ENCODE measurements around the gene ANGPTL2. TPM values are rescaled to one million over a fixed set of nuclear protein-coding genes. Genes with fewer than 3 reads are reported as not detected.

Gene ANGPTL2
- polyA plus RNA-seq, 1 of the 3 experiments (the other 2 are of a cell fraction), result 12.3 TPM

GRCh38 chr9:127093319-127094020, 29.0 kb downstream of the ANGPTL2 start:
- CTCF ChIA-PET, result no interaction called here

More at GRCh38 chr9:127093319-127094020, 29.0 kb downstream of the ANGPTL2 start:
- no peak for TF ChIP-seq JUND (IDR thresholded peaks at IDR 0.05)
- TF ChIP-seq REST (IDR thresholded peaks at IDR 0.05; ENCODE audit: low read depth, low read length), result no peak
- no peak for TF ChIP-seq USF1 (IDR thresholded peaks at IDR 0.05; ENCODE audit: borderline replicate concordance, low read depth)
- TF ChIP-seq TEAD4 (IDR thresholded peaks at IDR 0.05; ENCODE audit: borderline replicate concordance, insufficient read depth), result no peak
- no peak for TF ChIP-seq RXRA (IDR thresholded peaks at IDR 0.05; ENCODE audit: borderline replicate concordance, low read depth)
- no peak for TF ChIP-seq TAF1 (IDR thresholded peaks at IDR 0.05; ENCODE audit: borderline replicate concordance, low read depth, low read length)
- no peak for TF ChIP-seq CTCF (IDR thresholded peaks at IDR 0.05)
- TF ChIP-seq FOXM1 (IDR thresholded peaks at IDR 0.05; ENCODE audit: low read depth), result no peak
- Histone ChIP-seq H2AFZ (ENCODE audit: low read depth) (no peak overlapping the region), H3K9me2 (no peaks in the 10 kb centered on the region), H4K20me1 (ENCODE audit: insufficient read depth) (no peaks in the 10 kb centered on the region), H3K4me3 (ENCODE audit: low read depth in 2 of 2, low read length in 1 of 2) (no peak overlapping the region), H3K79me2 (ENCODE audit: insufficient read depth) (no peaks in the 10 kb centered on the region), H3F3A (replicated peaks; ENCODE audit: insufficient read depth) (no peaks in the 10 kb centered on the region), H3K27me3 (ENCODE audit: insufficient read depth) (no peaks in the 10 kb centered on the region), H3K9ac (no peak overlapping the region), H3K4me1 (ENCODE audit: control insufficient read depth in 1 of 2, insufficient read depth in 2 of 2, low read depth in 1 of 2, low read length in 1 of 2) (no peaks in the 10 kb centered on the region; a peak in 1 of 4 replicates), H3K36me3 (replicated peaks in 1 of 2; ENCODE audit: control insufficient read depth in 1 of 2, insufficient read depth in 2 of 2, low read length in 1 of 2) (peaks cover 0 to 8% of the 10 kb centered on the region in 2 experiments), H3K4me2 (no peak overlapping the region), H3K9me3 (no peaks in the 10 kb centered on the region), H3K27ac (ENCODE audit: low read depth in 2 of 2, low read length in 1 of 2) (no peak overlapping the region)
- no peak for DNase-seq
- WGBS (ENCODE audit: low lambda C conversion rate), result 100% methylated on average over 5 of the region's 17 CpGs
- POLR2A ChIA-PET, result no interaction called here

Measured in SK-N-SH (cell line).